Left ventricle myocardium inferior (tissue), 1 donor: ENCODE data around the gene GOLGB1. TPM values are rescaled to one million over a fixed set of nuclear protein-coding genes. Genes with fewer than 3 reads are reported as not detected.
A peak's percentile ranks its signal among the peaks of the same experiment; 100 is the strongest.
"Not testable (repeated sequence)": the region's sequence is repeated elsewhere in the genome, so short reads cannot be mapped to it uniquely, and the experiment has no call there.

Source experiments
- DNase-seq: peaks from one replicate; pipeline ENCODE4 v3.0.0-alpha.2; 2020
- H3K27ac ChIP-seq: fragments of 200-600 bp; replicated peaks from 2 replicates; pipeline ENCODE4 v1.8.0; 2021
- H3K27me3 ChIP-seq: fragments of 200-600 bp; 2 replicates; pipeline ENCODE4 v1.8.0; 2021; ENCODE audit warnings: low read depth
- H3K36me3 ChIP-seq: fragments of 200-600 bp; 2 replicates; pipeline ENCODE4 v1.8.0; 2021
- H3K4me1 ChIP-seq: fragments of 200-600 bp; 2 replicates; pipeline ENCODE4 v1.8.0; 2021
- H3K4me3 ChIP-seq: fragments of 200-600 bp; 2 replicates; pipeline ENCODE4 v1.8.0; 2021; ENCODE audit warnings: mild to moderate bottlenecking, moderate library complexity
- H3K9me3 ChIP-seq: fragments of 200-600 bp; replicated peaks from 2 replicates; pipeline ENCODE4 v1.8.0; 2021
- CTCF ChIP-seq: fragments of 200-600 bp; IDR thresholded peaks from 2 replicates; pipeline ENCODE4 v1.8.0; 2021; ENCODE audit warnings: antibody characterized with exemption, mild to moderate bottlenecking, borderline replicate concordance
- intact Hi-C: fragments of 100-400 bp; cut with micrococcal nuclease; formaldehyde crosslinking; loops from one replicate; pipeline ENCODE4 v1.11.0; 2022
- total RNA-seq: library from RNA; stranded (reverse); fragmentation: NEBNext Ultra II Directional; extraction: Animal tissue kit (Norgen Biotek cat#: 25700); gene quantifications from one replicate; pipeline ENCODE4 v1.2.1, GENCODE V29; 2021
- donor health status: DM: no; HTN: yes; CAD: no; lungs with severe emphysema.

Gene GOLGB1
- total RNA-seq, 1 donor from 2014 or later, result 56.1 TPM

GRCh38 chr3:121752261-121752660 is 2.7 kb upstream of the GOLGB1 start:
- Histone ChIP-seq H3K27me3 (no peaks in the 10 kb centered on the region), H3K9me3 (no peaks in the 10 kb centered on the region), H3K36me3 (no peaks in the 10 kb centered on the region), H3K4me1 (peaks cover 34% of the 10 kb centered on the region), H3K27ac (no peak overlapping the region), H3K4me3 (no peak overlapping the region)
- intact Hi-C loops, result no loop called here
- DNase-seq, result no peak
- TF ChIP-seq CTCF, result no peak

- Histone ChIP-seq H3K9me3 (no peaks in the 10 kb centered on the region), H3K4me1 (peaks cover 48% of the 10 kb centered on the region), H3K36me3 (no peaks in the 10 kb centered on the region), H3K27me3 (no peaks in the 10 kb centered on the region), H3K27ac (peak overlapping the region; percentile 95), H3K4me3 (peak overlapping the region; percentile 96)
- intact Hi-C loops, result no loop called here
- DNase-seq, result no peak
- no peak for TF ChIP-seq CTCF
These were observed 510 bp upstream of the GOLGB1 start for GRCh38 chr3:121750087-121750415.

GRCh38 chr3:121748680-121749275 is 763 bp downstream of the GOLGB1 start:
- no peak for TF ChIP-seq CTCF
- Histone ChIP-seq H3K4me1 (peaks cover 53% of the 10 kb centered on the region), H3K9me3 (no peaks in the 10 kb centered on the region), H3K36me3 (no peaks in the 10 kb centered on the region), H3K4me3 (peak overlapping the region; percentile 96), H3K27me3 (no peaks in the 10 kb centered on the region), H3K27ac (peak overlapping the region; percentile 95)
- intact Hi-C loops, result no loop called here
- no peak for DNase-seq

- H3K27me3 ChIP-seq, result no peaks in the 10 kb centered on the region
- H3K36me3 ChIP-seq, result peaks cover 4% of the 10 kb centered on the region
- peak overlapping the region; percentile 96 for H3K4me3 ChIP-seq
- no peak for TF ChIP-seq CTCF
- peak overlapping the region; percentile 95 for H3K27ac ChIP-seq
- H3K4me1 ChIP-seq, result peaks cover 53% of the 10 kb centered on the region
- intact Hi-C loops, result no loop called here
- no peak for DNase-seq
- H3K9me3 ChIP-seq, result peaks cover 4% of the 10 kb centered on the region
These were observed 1.6 kb downstream of the GOLGB1 start for GRCh38 chr3:121747976-121748375.

- H3K4me1 ChIP-seq, result peaks cover 58% of the 10 kb centered on the region
- peaks cover 12% of the 10 kb centered on the region for H3K9me3 ChIP-seq
- H3K36me3 ChIP-seq, result peaks cover 11% of the 10 kb centered on the region
- DNase-seq, H3K27me3 ChIP-seq, H3K27ac ChIP-seq, intact Hi-C loops, H3K4me3 ChIP-seq: not testable (repeated sequence)
These were observed 6.4 kb downstream of the GOLGB1 start for GRCh38 chr3:121743106-121743505.

- Histone ChIP-seq H3K9me3 (peaks cover 12% of the 10 kb centered on the region), H3K4me3 (no peak overlapping the region), H3K36me3 (peaks cover 14% of the 10 kb centered on the region), H3K4me1 (peaks cover 48% of the 10 kb centered on the region), H3K27me3 (no peaks in the 10 kb centered on the region), H3K27ac (peak overlapping the region; percentile 12)
- DNase-seq, result no peak
- intact Hi-C loops, result no loop called here
- TF ChIP-seq CTCF, result no peak
These were observed 8.6 kb downstream of the GOLGB1 start for GRCh38 chr3:121740896-121741295.
